SIG-M5 (cell line): ENCODE data around the gene ATAD3B.
"Not testable (repeated sequence)": the region's sequence is repeated elsewhere in the genome, so short reads cannot be mapped to it uniquely, and the experiment has no call there.

Experiments
- DNase-seq: peaks from one replicate; lab custom pipeline; 2025; lab: John Stamatoyannopoulos, UW

ATAD3B gene

GRCh38 chr1:1452365-1452739, 19.2 kb upstream of the ATAD3B start:
- not testable (repeated sequence) for DNase-seq

- DNase-seq: no peak
Observed at GRCh38 chr1:1452882-1453281, 18.7 kb upstream of the ATAD3B start.

- not testable (repeated sequence) for DNase-seq
Observed at GRCh38 chr1:1454286-1455056, 17.1 kb upstream of the ATAD3B start.

GRCh38 chr1:1455366-1455884, 16.1 kb upstream of the ATAD3B start:
- no peak for DNase-seq

- not testable (repeated sequence) for DNase-seq
Observed at GRCh38 chr1:1455934-1456333, 15.6 kb upstream of the ATAD3B start.

GRCh38 chr1:1456683-1457255, 14.8 kb upstream of the ATAD3B start:
- not testable (repeated sequence) for DNase-seq

- not testable (repeated sequence) for DNase-seq
Observed at GRCh38 chr1:1459156-1459555, 12.4 kb upstream of the ATAD3B start.

- DNase-seq: not testable (repeated sequence)
Observed at GRCh38 chr1:1459711-1460110, 11.9 kb upstream of the ATAD3B start.

GRCh38 chr1:1460540-1461130, 10.9 kb upstream of the ATAD3B start:
- DNase-seq: no peak

GRCh38 chr1:1461721-1462317, 9.7 kb upstream of the ATAD3B start:
- DNase-seq: no peak

GRCh38 chr1:1462318-1462966, 9.1 kb upstream of the ATAD3B start:
- DNase-seq: no peak

- no peak for DNase-seq
Observed at GRCh38 chr1:1463312-1463711, 8.3 kb upstream of the ATAD3B start.

GRCh38 chr1:1468196-1468985, 3.2 kb upstream of the ATAD3B start:
- DNase-seq: not testable (repeated sequence)

GRCh38 chr1:1470626-1471388, 758 bp upstream of the ATAD3B start:
- DNase-seq: no peak

GRCh38 chr1:1472053-1472876, 700 bp downstream of the ATAD3B start:
- not testable (repeated sequence) for DNase-seq

GRCh38 chr1:1476011-1476410, 4.4 kb downstream of the ATAD3B start:
- DNase-seq: not testable (repeated sequence)

- no peak for DNase-seq
Observed at GRCh38 chr1:1477206-1477605, 5.6 kb downstream of the ATAD3B start.

- DNase-seq: no peak
Observed at GRCh38 chr1:1479547-1480487, 8.3 kb downstream of the ATAD3B start.

GRCh38 chr1:1480488-1480867, 8.9 kb downstream of the ATAD3B start:
- DNase-seq: not testable (repeated sequence)
